NCI-H1417 treated with DMSO at 0.1 percent for 48 hours (cell line): Measurements from ENCODE around the gene ARHGAP35.
"Not testable (repeated sequence)": the region's sequence is repeated elsewhere in the genome, so short reads cannot be mapped to it uniquely, and the experiment has no call there.

Source experiments
- DNase-seq: peaks from one replicate; lab custom pipeline; 2025; lab: John Stamatoyannopoulos, UW

Gene ARHGAP35

DNA sequence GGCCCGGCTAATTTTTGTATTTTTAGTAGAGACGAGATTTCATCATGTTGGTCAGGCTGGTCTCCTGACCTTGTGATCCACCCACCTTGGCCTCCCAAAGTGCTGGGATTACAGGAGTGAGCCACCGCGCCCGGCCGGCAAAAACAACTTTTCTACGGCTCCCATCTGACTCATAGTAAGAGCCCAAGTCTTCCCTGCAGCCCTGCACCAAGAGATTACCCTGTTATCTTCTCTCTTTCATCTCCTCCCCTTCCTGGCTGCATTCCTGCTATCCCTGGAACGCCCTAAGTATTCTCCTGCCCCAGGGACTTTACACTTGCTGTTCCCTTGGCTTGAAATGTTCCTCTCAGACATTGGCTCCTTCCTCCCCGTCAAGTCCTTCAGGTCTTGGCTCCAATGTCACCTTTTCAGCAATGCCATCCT, 16.7 kb upstream of the ARHGAP35 start:
- no peak for DNase-seq

DNA sequence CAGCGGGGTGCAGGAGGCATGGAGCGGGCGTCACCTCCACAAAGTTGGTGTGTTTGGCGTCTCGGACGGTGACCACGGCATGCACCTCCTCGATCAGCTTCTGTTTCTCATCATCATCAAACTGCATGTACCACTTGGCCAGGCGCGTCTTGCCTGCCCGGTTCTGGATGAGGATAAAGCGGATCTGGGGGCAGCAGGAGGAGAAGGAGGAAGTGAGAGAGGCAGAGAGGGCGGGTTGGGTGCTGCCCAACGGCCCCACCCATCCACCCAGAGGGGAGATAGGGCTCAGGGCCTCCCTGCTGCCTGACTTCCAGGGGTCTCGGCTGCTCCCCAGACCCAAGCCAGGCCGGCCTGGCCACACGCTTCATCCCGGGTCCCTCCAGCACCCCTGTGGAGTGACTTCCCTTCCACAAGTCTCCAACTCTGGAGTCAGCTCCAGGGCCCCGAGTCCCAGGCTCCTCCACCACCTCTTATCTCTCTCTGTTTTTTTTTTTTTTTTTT, 14.8 kb upstream of the ARHGAP35 start:
- no peak for DNase-seq

DNA sequence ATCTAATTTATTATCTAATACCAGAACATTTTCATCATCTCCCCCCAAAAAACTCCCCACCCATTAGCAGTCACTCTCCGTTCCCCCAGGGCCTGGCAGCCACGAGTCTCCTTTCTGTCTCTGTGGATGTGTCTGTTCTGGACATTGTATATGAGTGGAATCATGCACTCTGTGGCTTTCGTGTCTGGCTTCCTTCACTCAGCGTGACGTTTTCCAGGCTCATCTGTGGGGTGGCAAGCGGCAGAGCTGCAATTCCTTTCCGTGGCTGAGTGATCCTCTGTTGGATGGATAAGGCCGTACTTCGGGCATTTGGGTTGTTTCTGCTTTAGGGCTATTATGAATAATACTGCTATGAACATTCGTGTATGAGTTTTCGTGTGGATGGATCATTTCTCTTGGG, 13.3 kb upstream of the ARHGAP35 start:
- no peak for DNase-seq

DNA sequence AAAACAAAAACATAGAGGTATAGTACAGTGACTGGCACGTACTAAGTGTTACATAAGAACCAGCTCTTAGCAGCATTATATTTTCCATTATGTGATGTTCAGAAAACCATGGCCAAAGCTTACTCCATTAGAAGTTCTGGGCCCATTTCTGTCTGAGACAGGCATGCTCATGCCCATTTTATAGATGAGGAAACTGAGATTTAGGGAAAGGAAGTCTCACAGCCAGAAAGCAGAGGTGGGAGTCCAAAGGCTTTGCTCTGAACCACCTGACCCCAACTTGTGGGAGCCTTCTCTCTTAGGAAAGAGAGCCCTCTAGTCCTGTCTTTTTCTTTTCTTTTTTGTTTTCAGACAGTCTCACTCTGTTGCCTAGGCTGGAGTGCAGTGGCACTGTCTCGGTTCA, 12.4 kb upstream of the ARHGAP35 start:
- no peak for DNase-seq

DNA sequence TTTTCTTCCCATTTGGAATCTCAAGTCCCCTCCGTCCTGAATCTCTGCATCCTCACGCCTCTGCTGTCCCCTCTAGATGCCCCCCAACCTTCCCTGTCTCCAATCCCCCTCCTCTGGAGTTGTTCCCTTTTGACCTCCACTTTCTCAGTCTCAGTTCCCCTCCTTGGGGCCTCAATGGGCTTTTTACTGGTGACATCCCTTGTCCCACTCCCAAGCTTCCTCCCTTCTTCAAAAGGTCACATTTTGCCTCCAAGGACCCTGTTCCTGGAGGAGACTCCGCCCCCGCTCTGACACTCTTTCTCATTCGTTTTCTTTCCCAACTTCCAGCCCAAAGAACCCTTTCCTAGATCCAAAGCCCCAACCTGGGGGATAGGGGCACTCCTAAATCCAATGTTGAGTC, 11.2 kb upstream of the ARHGAP35 start:
- no peak for DNase-seq

DNA sequence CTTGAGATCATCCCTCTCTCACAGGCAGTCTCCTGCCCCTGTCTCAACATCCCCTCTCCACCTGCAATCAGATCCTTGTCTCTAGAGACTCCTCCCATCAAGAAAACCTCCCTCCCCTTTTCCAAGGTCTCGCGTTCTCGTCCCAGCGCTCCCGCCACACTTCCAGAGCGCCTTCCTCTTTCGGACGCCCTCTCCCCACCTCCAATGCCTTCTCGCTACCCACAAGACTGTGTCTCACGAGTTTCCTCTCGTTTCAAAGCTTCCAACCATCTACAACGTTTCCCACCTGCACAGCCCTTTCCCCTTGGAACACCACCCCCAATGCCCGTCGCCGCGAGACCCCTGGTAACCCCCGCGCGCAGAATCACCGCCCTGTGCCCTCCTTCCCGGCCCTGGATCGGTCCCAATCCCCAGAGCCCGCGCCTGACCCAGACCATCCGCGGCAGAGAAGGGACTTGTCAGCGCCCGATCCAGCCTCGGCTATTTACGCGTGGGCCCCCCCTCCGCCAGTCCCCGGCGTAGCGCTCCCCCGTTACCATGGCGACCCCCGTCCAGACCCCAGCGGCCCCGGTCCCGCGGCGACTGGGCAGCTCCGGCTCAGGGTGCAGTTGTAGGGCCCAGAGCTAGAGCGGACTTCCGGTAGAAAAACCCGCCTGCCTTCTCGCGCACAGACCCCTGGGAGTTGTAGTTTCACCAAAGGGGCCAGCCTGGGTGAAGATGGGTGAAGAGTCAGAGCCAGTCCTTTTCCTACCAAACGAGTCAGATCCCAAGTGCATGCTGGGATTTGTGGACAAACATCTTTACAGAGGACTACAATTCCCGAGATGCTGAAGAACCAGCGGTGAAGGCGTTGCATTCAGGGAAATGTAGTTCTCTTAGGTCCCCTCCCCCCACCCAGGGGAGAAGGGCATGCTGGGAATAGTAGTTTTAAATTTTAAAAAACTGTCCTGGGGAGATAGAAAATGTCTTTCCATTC, 10.3 kb upstream of the ARHGAP35 start, which contains the start of gene AP2S1:
Gene AP2S1, minus strand, starts transcription at position 619 of the 976 bp plus-strand sequence. Its CDS starts 80 bp downstream, at position 539.
- DNase-seq: peak; percentile 92

DNA sequence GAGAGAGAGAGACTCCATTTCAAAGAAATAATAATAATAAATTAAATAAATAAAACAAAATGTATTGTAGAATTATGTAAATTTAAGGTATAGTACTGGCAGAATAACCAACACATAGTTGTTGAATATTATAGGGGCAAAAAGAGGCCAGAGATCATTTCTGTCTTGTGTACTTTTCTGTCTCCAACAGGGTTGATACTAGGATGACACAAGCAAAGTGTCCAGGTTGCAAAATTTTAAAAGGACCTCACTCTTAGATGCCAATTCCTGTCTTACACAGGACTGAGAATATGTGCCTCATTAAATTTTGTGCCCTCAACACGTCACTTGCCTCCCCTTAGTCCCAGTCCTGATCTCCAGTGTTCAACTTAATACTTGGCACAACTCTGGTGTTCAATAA, 8.0 kb upstream of the ARHGAP35 start:
- DNase-seq: no peak

DNA sequence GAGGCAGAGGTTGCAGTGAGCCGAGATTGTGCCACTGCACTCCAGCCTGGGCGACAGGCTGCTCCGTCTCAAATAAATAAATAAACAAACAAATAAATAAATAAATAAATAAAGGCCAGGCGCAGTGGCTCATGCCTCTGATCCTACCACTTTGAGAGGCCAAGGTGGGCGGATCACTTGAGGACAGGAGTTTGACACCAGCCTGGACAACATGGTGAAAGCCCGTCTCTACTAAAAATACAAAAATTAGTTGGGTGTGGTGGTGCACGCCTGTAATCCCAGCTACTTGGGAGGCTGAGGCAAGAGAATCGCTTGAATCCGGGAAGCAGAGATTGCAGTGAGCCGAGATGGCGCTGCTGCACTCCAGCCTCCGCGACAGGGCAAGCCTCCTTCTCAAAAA, 6.1 kb upstream of the ARHGAP35 start:
- DNase-seq: not testable (repeated sequence)

DNA sequence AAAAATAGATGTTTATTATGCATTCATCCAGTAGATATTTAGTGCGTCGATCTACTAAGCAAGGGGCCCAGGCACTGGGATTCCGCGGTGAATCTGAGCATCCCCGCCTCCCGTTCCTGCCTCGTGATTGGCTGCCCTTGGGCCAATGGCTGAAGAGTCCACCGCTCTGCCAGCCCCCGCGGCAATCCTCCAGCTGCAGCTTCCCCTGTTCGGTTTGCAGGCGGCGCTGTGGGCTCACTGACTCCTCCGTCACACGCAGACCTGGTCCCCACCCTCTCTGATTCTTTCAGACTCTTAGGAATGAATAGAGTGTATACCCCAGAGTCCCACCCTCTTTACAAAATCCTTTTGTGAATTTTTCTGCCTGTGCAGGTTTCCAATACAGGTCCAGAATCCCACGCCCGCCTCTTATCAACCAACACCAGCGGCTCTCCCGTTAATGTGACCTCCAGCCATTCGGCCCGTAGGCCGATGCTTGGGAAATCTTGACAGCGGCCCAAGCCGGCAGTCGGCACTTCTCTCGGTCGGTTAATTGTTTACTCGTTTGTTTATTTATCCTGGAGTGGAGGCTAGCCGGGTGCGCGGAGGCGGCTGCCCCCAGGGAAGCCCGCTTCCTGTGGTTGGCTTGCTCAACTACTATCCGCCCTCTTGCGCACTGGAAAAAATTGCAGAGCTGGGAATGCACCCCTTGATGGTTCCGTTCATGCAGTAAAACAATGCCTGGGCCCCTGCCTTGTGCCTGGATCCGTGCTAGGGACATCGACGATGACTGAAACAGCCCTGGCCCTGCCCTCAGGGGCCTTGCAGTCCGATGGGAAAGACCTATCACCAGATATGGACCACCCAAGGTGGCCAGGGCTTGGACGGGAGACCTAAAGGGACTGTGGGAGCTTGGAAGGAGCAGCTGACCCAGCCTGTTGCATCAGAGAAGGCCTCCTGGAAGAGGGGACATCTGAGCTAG, 4.5 kb upstream of the ARHGAP35 start:
- DNase-seq: peak; percentile 74

DNA sequence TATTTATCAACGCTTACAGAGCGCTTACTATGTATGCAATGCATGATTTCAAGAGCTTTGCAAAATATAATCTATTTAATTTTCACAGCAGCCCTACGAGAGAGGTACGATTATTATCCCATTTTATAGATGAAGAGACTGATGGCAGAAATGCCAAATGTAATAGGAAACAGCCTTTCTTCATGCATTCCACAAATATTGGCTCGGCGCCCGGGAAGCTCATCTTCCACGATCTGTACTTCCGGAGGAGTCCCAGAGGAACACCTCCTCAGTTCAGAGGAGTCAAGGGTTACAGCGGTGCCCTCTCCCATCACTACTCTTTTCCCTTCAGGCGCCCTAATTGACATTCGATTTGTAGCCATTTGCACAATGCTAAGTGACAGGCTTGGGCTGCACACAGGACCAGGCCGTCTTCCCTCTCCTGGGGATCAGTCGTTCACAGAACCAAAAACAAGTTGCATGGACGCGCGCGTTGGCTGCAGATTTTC, 1.1 kb upstream of the ARHGAP35 start:
- peak; percentile 78 for DNase-seq

DNA sequence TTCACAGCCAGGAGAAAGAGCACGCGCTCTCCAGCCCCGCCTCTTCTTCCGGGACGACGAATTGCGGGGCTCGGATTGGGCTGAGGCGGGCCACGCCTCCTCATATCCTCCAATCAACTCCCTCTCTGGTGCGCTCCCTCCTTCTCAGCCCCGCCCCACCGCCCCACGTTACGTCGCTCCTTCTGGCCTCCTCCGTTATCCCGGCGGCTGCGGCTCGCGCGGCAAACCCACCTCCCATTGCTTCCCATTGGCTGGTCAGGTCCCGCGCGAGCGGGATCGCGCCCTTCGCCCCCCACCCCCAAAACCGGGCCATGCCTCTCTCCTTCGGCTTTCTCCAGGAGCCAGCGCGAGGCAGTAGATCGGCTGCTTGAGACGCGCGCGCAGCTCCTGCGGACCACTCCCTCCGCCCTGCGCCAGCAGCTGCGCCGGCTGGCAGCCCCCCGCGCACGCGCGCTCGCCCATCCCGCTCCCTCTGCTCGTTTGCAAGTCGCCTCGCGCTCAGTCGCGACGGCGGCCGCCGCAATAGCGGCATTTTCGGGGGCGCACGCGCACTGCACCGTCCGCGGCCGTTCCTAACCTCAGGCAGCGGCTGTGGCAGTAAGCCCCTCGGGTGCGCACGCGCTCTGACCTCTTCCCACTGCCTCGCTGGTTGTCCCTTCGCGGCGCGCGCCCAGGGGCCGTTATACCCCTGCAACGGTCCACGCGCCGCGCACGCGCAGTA, 512 bp upstream of the ARHGAP35 start:
- DNase-seq: peak; percentile 90

DNA sequence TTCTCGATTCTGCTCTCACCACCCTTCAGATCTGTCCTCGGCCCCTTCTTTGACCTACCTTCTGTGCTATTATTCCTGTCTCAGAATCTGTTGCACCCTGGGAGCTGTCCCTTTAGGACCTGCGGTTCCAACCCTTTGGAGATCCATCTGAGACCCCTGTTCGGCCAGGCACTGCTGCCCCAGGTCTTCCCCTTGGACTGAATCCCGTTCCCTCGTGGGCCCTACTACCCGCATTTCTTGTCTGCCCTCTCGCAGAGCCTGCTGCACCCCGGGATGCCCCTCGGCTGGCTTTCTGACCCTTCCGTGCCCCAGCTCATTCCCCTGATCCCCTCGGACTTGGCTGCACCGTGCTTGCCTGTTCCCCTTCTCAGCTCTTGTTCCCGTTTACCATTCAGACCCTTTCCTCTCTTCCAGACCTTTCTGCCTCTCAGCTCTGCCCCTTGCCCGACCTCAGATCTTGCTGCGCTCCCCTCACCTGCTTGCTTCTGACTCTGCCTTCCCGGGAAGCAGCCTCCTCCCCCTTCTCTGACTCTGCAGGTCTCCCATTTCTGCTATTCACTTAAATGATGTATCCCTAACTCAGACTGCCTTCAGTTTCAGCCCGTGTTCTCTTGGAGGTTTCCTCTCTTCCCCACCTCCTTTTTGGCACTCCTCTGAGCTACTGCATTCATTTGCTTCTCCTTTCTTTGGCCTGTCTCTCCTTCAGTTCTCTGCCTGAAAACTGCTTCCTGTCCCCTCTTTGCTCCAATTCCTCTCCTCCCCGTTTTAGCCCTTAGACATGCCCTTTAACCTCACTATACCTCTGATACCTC, 1.1 kb downstream of the ARHGAP35 start:
- no peak for DNase-seq

DNA sequence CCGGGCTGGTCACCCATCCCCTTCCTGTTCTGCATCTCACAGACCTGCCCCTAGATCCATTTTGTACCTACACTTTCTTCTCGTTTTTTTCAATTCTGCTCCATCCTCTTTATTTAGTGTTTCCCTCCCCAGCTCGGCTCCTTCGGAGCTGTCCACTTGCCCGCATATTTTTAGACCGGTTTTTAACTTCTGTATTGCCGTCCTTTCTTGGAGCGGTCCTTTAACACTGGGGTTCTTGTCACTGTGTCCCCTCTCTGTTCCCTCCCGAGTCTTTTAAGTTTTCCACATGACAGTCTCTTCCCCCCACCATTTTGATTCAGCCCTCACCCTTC, 1.7 kb downstream of the ARHGAP35 start:
- no peak for DNase-seq

DNA sequence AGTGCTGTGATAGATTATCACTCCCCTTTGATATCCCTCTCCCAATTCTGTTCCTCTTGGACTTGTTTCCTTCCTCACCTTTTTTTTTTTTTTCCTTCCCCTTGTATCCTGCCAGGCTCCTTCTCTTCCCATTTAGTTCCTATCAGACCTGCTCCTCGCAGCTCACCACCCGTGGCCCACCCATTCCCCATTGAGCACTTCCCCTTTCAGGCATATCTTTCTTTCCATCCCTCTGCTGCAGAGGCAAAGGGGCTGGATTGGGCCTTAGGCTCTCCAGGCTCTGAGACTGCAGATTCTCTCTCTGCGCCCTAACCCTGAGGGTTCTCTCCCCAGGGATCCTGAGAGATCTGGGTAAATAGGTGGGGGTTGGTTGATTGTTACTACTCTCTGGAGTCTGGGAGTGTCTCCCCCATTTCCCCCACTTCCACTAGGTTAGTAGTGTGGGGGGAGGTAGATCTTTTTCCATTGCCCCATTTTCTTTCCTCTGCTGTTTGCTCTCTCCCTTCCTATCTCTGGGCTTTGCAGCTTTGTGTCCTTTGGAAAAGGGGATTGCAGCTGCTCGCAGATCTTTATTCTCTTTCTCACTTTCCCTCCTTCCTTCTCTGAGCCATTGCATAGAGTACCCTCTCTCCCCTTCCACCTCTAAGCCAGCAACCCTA, 2.3 kb downstream of the ARHGAP35 start:
- no peak for DNase-seq

DNA sequence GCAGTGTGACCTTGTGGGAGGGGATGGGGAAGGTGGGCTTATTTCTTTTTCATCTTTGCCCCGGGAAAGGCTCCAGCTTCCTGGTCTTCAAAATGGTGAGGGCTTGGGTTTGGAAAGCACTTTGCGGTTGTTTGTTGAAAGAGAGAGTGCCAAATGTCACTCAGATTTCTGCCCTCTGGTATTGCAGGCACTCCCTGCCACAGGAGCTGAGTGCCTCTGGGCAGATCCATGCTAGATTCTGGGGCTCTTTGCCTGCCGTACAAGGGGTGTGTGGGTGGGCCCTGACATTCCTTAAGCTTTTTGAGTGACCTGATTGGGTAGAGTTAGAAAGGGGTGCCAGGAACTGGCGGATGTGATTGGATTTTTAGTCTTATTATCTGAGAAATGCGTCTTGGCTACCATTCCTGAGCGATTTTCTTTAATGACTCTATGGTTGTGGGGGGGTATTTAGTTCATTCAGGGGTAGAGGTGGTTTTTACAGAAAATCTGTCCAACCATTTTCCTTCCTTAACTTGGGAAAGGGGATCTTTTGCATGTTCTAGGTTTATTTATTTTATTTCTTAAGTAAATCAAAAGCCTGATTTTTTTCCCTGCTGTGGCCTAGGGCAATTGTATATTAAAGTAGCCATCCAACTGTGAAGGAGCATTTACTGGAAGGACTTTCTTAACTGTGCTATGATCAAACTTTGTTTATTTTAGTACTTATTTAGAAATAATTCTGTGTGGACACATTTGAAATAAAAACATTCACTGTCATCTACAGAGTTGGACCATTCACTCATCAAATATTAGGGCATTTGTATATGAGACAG, 3.2 kb downstream of the ARHGAP35 start:
- no peak for DNase-seq

DNA sequence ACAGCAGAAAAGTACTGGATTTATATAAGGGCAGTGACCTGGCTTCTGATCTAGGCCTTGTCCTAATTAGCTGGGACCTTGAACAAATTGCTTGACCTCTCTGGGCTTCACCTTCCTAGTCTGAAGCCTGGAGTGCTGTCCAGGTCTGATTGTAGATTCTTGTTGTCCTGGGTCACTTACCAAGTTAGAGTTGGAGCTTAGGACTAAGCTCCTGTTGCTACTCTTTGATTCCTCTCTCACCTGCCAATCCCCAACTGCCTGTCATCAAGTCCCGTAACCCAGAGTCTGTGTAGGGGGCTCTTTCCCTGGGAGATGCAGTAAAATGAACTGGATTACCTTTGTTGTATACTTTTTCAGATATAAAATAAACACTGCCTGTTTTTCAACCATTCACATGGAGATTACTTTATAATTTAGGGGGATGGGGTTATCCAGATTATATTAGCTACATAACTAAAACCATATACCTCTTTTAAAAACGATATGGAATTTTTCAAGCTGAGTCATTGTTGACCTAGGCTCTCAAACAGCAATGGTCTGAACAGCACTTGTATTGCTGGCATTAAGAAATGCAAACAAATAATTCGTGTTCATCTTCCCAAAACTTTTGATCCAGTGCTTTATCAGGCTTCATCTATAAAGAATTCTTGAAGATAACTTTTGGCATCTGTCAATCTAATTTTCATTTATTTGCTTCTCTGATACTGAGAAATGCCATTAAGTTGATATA, 5.8 kb downstream of the ARHGAP35 start:
- DNase-seq: no peak

DNA sequence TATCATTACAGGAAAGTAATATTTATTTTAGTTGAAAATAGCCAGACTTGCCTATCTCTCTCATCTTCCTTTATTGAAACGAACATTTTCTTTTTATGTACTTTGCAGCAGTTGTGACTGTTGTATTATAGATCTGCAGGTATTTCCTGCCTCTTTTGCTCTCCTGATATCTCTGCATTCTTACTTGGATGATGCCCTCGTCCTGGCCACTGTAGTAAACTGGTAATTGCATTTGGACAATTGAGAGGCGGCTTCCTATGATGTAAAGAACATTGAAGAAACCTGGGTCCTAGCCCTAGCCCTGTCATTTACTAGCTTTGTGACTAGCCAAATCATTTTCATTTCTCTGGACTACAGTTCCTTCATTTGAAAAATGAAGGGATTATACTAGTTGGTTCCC, 6.4 kb downstream of the ARHGAP35 start:
- DNase-seq: no peak

DNA sequence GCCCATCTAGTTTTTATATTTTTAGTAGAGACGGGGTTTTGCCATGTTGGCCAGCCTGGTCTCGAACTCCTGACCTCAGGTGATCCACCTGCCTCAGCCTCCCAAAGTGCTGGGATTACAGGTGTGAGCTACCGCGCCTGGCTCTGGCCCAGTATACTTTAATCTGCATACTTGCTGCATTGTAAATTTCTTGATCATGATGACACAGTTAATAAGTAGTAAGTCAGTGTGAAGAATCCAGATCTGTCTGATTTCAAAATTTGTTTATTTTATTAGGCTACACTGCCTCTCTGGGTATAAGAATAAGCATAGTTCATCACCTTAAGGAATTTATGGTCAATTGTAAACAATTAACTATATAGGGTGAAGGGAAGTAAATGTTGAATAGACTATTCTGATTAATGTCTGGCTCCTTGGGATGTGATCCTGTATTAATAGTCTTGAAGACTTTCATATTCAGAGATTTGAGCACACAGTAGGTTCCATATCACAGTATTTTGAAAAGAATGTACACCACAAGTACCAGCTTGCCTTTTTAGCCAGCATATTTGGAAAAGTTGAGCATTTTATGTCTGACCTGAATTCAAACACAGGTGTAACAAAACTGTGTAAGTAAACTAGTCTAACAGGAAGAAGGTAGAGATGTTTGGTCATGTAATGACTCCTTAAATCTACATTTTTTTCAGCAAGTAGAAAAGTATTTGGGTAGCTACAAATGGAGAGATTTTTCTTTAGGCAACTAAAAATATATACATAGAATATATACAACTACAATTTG, 7.4 kb downstream of the ARHGAP35 start:
- no peak for DNase-seq
